ENCODE results near the gene ADGRG1.

ADGRG1 gene

GRCh38 chr16:57648581-57649442 lies 20.4 kb downstream of the ADGRG1 start:
- peak; percentile 84 for DNase-seq (ENCODE audit: low read depth)

GRCh38 chr16:57649443-57649751 lies 21.0 kb downstream of the ADGRG1 start:
- no peak for DNase-seq (ENCODE audit: low read depth)

GRCh38 chr16:57649846-57650245 lies 21.4 kb downstream of the ADGRG1 start:
- no peak for DNase-seq (ENCODE audit: low read depth)

GRCh38 chr16:57651344-57652333 lies 23.2 kb downstream of the ADGRG1 start:
- no peak for DNase-seq (ENCODE audit: low read depth)

- no peak for DNase-seq (ENCODE audit: low read depth)
Observed at GRCh38 chr16:57652695-57653471, 24.5 kb downstream of the ADGRG1 start.

GRCh38 chr16:57653936-57654335 lies 25.5 kb downstream of the ADGRG1 start:
- DNase-seq (ENCODE audit: low read depth): no peak

- no peak for DNase-seq (ENCODE audit: low read depth)
Observed at GRCh38 chr16:57656342-57656955, 28.0 kb downstream of the ADGRG1 start.

- DNase-seq (ENCODE audit: low read depth): no peak
Observed at GRCh38 chr16:57657228-57657627, 28.8 kb downstream of the ADGRG1 start.

GRCh38 chr16:57658130-57658877 lies 29.9 kb downstream of the ADGRG1 start:
- DNase-seq (ENCODE audit: low read depth): no peak

GRCh38 chr16:57658878-57659674 lies 30.6 kb downstream of the ADGRG1 start:
- no peak for DNase-seq (ENCODE audit: low read depth)

- DNase-seq (ENCODE audit: low read depth): no peak
Observed at GRCh38 chr16:57660715-57661463, 32.5 kb downstream of the ADGRG1 start.

- no peak for DNase-seq (ENCODE audit: low read depth)
Observed at GRCh38 chr16:57661510-57661909, 33.1 kb downstream of the ADGRG1 start.

GRCh38 chr16:57661936-57662906 lies 33.8 kb downstream of the ADGRG1 start:
- no peak for DNase-seq (ENCODE audit: low read depth)

- DNase-seq (ENCODE audit: low read depth): no peak
Observed at GRCh38 chr16:57663436-57663835, 35.0 kb downstream of the ADGRG1 start.

GRCh38 chr16:57663917-57664661 lies 35.7 kb downstream of the ADGRG1 start:
- DNase-seq (ENCODE audit: low read depth): no peak

- no peak for DNase-seq (ENCODE audit: low read depth)
Observed at GRCh38 chr16:57664662-57665025, 36.2 kb downstream of the ADGRG1 start.

- no peak for DNase-seq (ENCODE audit: low read depth)
Observed at GRCh38 chr16:57665541-57665940, 37.1 kb downstream of the ADGRG1 start.

Measured in activated T-cell treated with anti-CD3 and anti-CD28 coated beads for 48 hours (primary cell).